Hematopoietic multipotent progenitor cell (in vitro differentiated cells): ENCODE measurements around the gene MOV10L1. TPM values are rescaled to one million over a fixed set of nuclear protein-coding genes. Genes with fewer than 3 reads are reported as not detected.
"Not testable (repeated sequence)": the region's sequence is repeated elsewhere in the genome, so short reads cannot be mapped to it uniquely, and the experiment has no call there.

Source experiments
- DNase-seq, 3 donors: peaks; one replicate each; pipeline ENCODE4 v3.0.0-alpha.2; 2011 to 2015; ENCODE audit warnings: low read depth in 2 of 3, low spot score in 2 of 3
- total RNA-seq: library from RNA; depleted of rRNA; stranded (reverse); fragments of >200 nt; gene quantifications from one replicate; pipeline ENCODE4 v1.2.3, GENCODE V29; 2012

Gene MOV10L1
- total RNA-seq, 1 donor, result 0.27 TPM

DNA sequence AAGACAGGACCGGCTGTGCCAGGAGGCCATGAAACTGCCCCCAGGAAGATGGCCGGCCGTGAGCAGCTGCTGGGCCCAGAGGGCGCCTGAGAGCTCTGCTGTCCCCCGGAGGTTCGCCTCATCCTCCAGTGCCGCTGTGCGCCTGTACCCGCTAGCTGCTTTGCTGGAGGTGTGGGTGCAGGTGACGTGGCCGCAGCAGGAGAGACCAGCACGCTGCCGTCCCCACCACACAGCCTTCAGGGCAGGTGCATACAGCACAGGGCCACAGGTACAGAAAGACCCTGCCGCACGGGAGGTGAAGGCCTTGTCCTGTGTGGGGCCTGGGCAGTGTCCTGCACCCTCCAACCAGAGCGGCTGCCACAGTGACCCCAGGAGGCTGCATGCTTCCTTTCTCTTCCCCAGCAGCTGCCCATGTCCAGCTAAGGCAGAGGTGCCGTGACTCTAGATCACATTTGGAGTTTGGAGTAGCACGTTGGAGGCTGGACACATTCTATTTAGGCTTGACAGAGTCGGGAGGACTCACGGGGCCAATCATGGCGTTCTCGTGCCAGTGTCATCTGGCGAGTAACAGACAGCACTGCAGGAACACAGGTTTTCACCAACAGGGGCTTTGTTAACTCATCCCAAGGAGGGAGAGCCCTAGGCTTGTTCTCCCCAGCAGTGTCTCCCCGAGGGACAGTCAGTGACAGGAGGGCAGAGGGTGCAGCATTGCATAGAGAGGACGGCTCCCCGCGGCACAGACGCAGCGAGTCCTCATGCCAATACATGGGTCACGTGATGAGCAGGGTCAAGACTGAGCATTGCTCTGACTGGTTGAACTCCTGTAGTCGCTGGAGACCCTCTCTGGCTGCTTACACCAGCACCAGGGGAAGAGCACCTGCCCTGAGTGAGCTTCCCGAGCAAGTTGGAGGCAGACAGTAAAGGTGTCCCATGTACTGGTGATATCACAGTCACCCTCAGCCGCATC is 62.0 kb downstream of the MOV10L1 start:
- DNase-seq, result no peak

DNA sequence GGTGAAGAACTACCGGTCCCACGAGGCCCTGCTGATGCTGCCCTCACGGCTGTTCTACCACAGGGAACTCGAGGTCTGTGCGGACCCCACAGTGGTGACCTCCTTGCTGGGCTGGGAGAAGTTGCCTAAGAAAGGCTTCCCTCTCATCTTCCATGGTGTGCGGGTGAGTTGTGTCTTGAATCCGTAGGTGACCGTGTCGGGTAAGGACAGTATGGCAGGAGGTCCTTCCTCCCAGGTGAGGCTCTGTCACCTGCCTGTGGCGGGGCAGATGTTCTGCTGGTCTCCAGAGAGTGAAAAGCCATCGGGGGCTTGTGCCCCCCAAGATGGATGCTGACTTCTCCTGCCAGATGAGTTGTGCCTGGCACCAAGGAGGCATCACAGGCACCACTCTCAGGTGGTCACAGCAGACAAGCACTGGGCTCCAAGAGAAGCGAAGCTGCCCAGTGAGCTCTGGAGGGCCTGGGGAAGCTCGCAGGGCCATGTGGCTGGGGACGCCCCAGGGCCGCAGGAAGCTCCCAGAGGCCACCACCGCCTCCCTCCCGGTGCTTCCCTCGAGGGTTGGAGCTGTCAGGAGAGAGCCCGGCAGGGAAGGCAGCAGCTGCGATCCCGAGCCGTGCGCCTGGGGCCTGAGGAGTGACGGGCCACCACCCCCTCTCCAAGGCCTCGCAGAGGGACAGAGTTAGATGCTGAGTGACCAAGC is 63.4 kb downstream of the MOV10L1 start:
- DNase-seq, result no peak

GRCh38 chr22:50153756-50154140 is 63.9 kb downstream of the MOV10L1 start:
- no peak for DNase-seq

DNA sequence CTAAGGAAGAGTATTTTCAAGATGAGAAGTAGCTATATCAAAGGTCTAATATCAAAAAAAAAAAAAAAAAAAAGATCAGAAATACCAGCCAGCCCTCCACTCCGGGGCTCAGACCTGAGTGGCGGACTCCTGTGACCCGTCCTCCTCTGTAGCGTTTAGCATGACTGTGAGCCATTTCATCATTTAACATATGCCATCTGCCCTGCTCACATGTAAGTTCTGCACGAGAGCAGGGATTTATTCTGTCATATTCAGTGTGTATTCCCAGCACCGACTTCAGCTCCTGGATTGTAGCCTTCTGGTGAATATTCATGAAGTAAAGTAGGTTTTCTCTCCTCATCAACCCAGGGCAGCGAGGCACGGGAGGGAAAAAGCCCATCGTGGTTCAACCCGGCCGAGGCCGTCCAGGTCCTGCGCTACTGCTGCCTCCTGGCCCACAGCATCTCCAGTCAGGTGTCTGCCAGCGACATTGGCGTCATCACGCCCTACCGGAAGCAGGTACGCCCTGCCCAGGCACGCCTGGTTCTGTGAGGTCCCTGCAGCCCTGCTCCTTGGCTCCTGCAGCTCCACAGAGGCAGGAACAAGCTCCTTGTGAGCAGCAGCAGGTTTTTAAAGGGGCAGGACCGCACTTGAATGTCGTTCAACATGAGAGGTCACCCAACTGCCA is 68.0 kb downstream of the MOV10L1 start:
- DNase-seq, result no peak

DNA sequence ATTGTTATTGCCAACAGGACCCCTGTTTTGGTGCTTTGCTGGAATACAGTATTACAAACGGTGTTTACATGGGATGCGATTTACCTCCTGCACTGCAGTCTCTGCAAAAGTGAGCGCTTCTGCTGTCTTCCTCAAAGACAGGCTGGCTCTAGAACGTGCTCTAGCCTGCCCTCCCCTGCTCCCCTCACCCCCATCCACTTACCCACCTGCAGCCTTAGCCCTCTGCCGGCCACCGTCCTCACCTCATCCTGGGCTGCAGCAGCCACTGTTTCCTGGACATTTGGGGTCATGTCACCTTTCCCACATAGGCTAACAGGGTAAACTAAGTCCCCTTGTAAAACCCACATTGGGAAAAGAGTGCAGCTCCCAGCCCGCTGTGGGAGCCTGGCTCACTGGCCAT is 71.1 kb downstream of the MOV10L1 start:
- no peak for DNase-seq

DNA sequence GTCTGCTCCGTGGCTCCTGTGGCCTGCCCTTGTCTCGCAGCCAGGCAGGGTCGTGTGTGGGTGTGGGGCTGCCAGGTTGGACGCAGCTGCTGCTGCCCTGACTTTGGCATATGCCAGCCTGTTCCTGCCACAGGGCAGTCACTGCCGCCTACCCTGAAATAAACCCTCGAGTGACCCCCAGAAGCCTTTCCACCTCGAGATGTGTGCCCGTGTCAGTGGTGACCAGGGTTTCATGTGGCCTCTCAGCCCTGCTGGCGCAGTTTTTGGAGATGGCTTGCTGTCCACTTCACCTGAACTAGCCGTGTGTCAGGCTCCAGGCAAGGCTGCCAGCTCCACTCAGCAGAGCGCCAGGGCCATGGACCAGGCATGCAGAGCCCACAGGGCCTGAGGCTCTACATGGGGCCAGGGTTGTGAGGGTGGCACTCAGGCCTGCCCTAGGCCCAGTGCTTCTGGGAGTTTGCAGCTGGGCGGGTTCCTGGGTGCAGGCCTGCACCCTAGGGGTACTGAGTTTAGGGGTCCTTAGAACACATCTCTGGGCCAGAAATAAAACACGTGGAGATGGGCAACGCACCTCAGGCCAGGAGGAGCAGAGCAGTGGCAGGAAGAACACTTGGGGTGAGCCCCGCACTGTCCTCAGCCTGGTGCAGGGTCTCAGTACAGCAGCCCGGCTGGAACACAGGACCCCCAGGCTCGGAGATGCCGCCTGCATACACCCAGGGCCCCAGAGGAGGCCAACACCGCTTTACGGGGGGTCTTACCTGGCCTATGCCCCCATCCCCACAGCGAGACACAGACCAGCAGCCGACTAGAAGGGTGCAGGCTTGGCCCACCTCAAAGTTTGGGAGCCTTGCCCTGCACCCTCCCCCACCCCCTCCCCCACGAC is 71.9 kb downstream of the MOV10L1 start:
- DNase-seq, result no peak

DNA sequence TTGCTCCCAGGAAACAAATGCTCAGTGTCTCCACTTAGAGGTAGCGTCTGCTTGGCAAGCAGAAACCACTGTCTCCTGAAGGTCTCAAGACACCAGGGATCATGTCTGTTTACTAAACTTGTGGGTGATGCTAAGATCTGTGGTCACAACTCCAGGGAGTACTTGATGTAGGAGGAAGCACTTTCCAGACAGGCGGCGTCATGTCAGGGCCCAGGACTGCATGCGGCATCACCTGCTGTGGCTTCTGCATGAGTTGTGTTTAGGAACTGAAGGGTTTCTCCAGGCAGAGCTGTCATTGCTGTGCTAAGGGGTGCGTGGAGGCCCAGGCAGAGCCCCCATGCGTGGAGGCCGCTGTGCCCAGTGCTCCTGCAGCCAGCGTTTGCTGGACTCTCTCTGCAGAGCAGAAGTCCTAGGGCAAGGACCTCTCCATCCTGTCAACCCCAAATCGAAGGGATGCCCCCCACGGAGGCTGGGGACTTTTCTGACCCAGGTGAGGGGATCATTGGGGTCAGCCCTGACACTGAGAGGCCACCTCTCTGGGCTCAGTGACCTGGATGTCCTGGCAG is 72.7 kb downstream of the MOV10L1 start:
- DNase-seq, result no peak

GRCh38 chr22:50165436-50166123 is 75.8 kb downstream of the MOV10L1 start:
- DNase-seq, result no peak

DNA sequence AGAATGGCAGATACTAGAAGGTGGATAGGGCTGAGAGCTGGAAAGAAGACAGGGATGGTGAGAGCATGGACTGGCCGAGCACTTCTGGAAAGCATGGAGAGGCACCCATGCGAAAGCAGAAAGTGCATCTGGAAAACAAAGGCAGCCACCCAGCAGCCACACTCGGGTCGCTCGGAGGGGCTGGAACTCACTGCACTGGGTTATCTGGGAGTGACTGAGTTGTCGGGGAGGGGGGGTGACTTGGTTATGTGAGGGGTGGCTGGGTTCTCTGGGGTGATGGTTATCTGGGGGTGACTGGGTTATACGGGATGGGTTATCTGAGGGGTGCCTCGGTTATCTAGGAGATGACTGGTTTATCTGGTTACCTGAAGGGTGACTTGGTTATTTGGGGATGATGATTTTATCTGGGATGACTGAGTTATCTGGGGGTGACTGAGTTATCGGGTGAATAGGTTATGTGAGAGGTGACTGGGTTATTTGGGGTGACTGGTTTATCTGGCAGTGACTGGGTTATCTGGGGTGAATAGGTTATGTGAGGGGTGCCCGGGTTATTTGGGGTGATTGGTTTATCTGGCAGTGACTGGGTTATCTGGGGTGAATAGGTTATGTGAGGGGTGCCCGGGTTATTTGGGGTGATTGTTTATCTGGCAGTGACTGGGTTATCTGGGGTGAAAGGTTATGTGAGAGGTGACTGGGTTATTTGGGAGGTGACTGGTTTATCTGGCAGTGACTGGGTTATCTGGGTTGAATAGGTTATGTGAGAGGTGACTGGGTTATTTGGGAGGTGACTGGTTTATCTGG is 78.1 kb downstream of the MOV10L1 start:
- DNase-seq, result no peak

DNA sequence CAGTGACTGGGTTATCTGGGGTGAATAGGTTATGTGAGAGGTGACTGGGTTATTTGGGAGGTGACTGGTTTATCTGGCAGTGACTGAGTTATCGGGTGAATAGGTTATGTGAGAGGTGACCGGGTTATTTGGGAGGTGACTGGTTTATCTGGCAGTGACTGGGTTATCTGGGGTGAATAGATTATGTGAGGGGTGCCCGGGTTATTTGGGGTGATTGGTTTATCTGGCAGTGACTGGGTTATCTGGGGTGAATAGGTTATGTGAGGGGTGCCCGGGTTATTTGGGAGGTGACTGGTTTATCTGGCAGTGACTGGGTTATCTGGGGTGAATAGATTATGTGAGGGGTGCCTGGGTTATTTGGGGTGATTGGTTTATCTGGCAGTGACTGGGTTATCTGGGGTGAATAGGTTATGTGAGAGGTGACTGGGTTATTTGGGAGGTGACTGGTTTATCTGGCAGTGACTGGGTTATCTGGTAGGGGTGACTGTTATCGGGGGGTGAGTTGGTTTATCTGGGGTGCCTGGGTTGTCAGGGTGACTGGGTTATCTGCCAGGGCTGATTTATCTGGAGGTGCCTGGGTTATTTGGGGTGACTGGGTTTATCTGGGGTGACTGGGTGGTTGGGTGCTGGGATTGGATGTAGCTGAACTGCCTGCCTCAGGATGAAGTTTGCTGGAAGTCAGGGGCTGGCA is 78.8 kb downstream of the MOV10L1 start:
- not testable (repeated sequence) for DNase-seq

DNA sequence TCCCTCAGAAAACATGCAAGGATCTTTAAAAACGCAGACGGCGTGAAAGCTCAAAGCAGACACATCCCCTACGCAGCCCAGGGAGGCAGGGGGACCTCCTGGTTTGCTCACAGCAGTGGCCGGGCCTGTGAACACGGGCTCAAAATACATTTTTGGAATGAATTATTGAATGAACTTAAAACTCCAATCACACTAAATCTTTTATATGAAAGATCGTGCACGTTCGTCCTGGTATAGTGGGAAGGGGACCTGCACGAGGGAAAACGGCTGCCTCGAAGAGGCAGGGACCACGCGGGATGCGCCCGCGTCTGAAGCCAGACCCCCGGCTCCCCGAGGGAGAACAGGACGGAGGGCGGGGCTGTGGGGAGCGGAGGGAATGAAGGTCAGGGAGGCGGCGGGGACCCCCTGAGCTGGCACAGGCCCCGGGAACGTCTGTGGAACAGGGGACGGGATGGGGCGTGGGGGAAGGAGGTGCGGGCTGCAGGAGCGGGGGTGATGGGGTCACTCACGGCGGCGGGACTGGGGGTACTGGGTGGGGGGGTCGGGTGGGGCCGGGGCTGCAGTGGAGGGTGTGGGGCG is 79.5 kb downstream of the MOV10L1 start:
- DNase-seq, result no peak

DNA sequence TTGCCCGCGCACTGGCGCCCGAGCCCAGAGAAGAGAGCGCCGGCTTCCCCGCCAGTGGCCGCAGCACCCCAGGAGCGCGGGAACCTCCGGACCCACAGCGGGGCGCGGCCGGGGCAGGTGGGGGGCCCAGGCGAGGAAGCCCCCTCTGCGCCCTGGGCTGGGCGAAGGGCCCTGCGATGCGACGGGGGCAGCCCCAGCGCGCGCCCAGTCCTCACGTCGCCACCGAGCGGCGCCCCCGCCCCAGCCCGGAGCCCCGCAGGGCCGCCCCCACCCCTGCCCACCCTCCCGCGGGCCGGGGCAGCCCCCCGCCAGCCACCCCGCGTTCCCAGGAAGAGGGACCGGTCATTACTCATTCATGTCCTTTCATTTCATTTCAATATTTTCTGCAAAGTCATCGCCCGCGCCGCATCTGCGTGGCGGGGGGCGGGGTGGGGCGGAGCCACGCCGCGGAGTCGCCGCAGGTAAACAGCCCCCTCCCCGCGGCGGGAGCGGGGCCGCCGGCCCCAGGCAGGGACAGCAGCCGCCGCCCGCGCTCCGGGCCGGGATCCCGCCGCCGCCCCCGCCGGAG is 80.1 kb downstream of the MOV10L1 start:
- peak in 2 of 3 donors; percentile 80 for DNase-seq

DNA sequence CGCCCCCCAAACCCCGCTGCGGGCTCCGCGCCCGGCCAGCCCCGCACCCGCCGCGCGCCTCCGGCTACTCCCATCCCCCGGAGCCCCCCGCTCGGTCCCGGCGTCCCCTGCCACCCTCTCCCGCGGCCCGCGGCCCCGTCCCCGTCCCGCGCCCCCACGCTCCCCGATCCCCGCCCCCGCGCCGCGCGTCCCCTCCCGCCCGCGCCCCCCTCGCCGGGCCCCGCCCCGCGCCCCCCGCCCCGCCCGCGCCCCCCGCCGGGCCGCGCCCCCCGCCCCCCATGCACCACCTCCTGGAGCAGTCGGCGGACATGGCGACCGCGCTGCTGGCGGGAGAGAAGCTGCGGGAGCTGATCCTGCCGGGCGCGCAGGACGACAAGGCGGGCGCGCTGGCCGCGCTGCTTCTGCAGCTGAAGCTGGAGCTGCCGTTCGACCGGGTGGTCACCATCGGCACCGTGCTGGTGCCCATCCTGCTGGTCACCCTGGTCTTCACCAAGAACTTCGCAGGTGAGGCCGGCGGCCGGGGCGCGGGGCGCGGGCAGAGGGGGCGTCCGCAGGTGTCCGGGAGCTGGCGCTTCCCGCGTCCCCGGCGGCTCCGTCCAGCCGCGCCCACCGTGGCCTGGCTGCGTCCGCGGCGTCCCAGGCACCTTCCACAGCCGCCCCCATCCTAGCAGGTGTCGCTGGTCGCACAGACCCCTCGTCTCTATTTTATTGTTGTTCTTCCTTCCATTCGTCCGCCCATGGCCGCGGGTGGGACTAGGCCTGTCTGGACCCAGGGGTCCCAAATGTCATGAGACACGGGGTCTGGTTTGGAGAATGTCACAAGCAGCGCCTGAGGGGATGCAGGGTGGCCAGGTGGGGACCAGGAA is 80.9 kb downstream of the MOV10L1 start, which contains the start of gene PANX2:
PANX2 (plus strand) TSS at position 279 of the 866 bp plus-strand sequence; CDS start at position 279, 0 bp downstream.
- no peak for DNase-seq

- no peak for DNase-seq
Measured at GRCh38 chr22:50171319-50171964, 81.6 kb downstream of the MOV10L1 start.

DNA sequence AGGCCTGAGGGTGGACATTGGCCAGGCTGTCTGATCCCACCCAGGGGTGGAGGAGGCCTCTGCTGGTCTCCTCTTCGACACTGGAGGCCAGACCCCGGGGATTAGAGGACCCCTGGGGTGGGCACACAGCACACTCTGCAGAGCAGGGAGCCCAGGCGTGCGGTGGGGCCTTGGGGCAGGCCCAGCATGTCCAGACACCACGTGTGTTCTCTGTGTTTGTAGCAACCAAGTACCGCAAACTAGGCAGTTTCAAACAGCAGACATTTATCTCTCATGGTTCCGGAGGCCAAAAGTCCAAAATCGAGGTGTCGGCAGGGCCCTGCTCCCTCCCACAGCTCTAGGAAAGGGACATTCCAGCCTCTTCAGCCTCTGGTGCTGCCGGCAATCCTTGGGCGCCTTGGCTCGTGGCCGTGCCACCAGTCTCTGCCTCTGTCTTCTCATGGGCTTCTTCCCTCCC is 82.2 kb downstream of the MOV10L1 start:
- DNase-seq, result no peak
